Neural progenitor cell (in vitro differentiated cells): Measurements from ENCODE around the gene DNAJC1. TPM values are rescaled to one million over a fixed set of nuclear protein-coding genes. Genes with fewer than 3 reads are reported as not detected.

Experiments
- DNase-seq: peaks from one replicate; pipeline ENCODE4 v3.0.0-alpha.2; 2016; ENCODE audit warnings: low spot score
- H2AFZ ChIP-seq: fragments of 200-600 bp; sonication (generic); replicated peaks from 2 replicates; pipeline ENCODE4 v1.6.1; 2016; ENCODE audit warnings: antibody characterized with exemption
- H3F3A ChIP-seq: fragments of 200-600 bp; sonication (generic); 2 replicates; pipeline ENCODE4 v1.6.1; 2016; ENCODE audit warnings: antibody characterized with exemption, low read depth
- H3K27ac ChIP-seq: fragments of 200-600 bp; sonication (generic); 2 replicates; pipeline ENCODE4 v1.5.1; 2016; ENCODE audit warnings: mild to moderate bottlenecking
- H3K27me3 ChIP-seq: fragments of 200-600 bp; sonication (generic); 2 replicates; pipeline ENCODE4 v1.6.1; 2016; ENCODE audit warnings: mild to moderate bottlenecking, moderate library complexity
- H3K36me3 ChIP-seq: fragments of 200-600 bp; sonication (generic); 2 replicates; pipeline ENCODE4 v1.5.1; 2016
- H3K4me1 ChIP-seq: fragments of 200-600 bp; sonication (generic); 2 replicates; pipeline ENCODE4 v1.6.1; 2016; ENCODE audit warnings: mixed run types
- H3K4me2 ChIP-seq: fragments of 200-600 bp; sonication (generic); 2 replicates; pipeline ENCODE4 v1.6.1; 2016
- H3K4me3 ChIP-seq: fragments of 200-600 bp; sonication (generic); 2 replicates; pipeline ENCODE4 v1.5.1; 2016
- H3K79me2 ChIP-seq: fragments of 200-600 bp; sonication (generic); 2 replicates; pipeline ENCODE4 v1.6.1; 2016; ENCODE audit warnings: low read depth
- H3K9ac ChIP-seq: fragments of 200-600 bp; sonication (generic); 2 replicates; pipeline ENCODE4 v1.6.1; 2016
- H3K9me3 ChIP-seq: fragments of 200-600 bp; sonication (generic); 2 replicates; pipeline ENCODE4 v1.5.1; 2016; ENCODE audit warnings: low read depth
- H4K20me1 ChIP-seq: fragments of 200-600 bp; sonication (generic); 2 replicates; pipeline ENCODE4 v1.6.1; 2016; ENCODE audit warnings: low read depth
- H3K27ac Mint-ChIP-seq: 3 replicates; pipeline ENCODE4 v1.8.0; 2021; ENCODE audit warnings: mixed read lengths
- H3K27me3 Mint-ChIP-seq: 2 replicates; pipeline ENCODE4 v1.8.0; 2022; ENCODE audit warnings: low read depth, mild to moderate bottlenecking, inconsistent platforms, moderate library complexity, mixed read lengths; ENCODE audit not compliant: insufficient read depth
- H3K36me3 Mint-ChIP-seq: 3 replicates; pipeline ENCODE4 v1.8.0; 2021; ENCODE audit warnings: mixed read lengths
- H3K4me1 Mint-ChIP-seq: 3 replicates; pipeline ENCODE4 v1.8.0; 2021; ENCODE audit warnings: mixed read lengths
- H3K4me3 Mint-ChIP-seq: 3 replicates; pipeline ENCODE4 v1.8.0; 2021; ENCODE audit warnings: mild to moderate bottlenecking, moderate library complexity, mixed read lengths
- H3K9me3 Mint-ChIP-seq: 3 replicates; pipeline ENCODE4 v1.8.0; 2020; ENCODE audit warnings: mixed read lengths
- EZH2 ChIP-seq: fragments of 200-600 bp; sonication (generic); IDR thresholded peaks from 2 replicates; pipeline ENCODE4 v1.6.1; 2017; ENCODE audit warnings: antibody characterized with exemption, mild to moderate bottlenecking, moderate library complexity
- EZH2phosphoT487 ChIP-seq: fragments of 200-600 bp; sonication (generic); IDR thresholded peaks from 2 replicates; pipeline ENCODE4 v1.6.1; 2017; ENCODE audit warnings: antibody characterized with exemption
- total RNA-seq: library from RNA; depleted of rRNA; stranded (reverse); fragments of >200 nt; gene quantifications from 2 replicates; pipeline ENCODE4 v1.2.3, GENCODE V29; 2015; ENCODE audit warnings: low replicate concordance
- TF ChIP-seq, protein P1 (sequence below): fragments of 200-600 bp; sonication (generic); IDR thresholded peaks from 2 replicates; pipeline ENCODE4 v1.5.1; 2017; ENCODE audit warnings: antibody characterized with exemption, mild to moderate bottlenecking

DNAJC1 gene
- total RNA-seq, 1 donor from 2014 or later = 55.3 TPM

DNA sequence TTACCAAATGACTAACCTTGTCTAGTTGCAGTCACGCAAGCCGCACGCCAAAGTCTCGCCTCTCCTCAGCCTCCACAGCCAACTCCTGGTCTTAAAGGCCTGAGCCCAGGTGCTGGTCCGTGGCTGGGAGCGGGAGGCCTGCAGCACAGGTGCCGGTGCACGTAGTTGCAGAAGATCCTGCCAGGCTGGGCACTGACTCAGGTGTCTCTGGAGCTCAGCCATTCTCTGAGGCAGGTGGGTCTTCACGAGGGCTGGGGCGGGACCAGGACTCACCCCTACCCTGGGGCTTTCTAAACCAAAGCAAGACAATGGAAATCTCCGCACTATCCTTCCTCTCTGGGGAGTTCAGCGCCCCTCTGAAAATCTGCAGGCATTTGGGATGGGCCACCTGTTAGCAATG lies 253.1 kb downstream of the DNAJC1 start:
- no peaks in the 10 kb centered on the region for H3K9me3 ChIP-seq
- DNase-seq = no peak
- H2AFZ ChIP-seq = no peak overlapping the region
- H3K4me3 ChIP-seq = no peak overlapping the region
- peaks cover 11% of the 10 kb centered on the region for H3F3A ChIP-seq
- Mint-ChIP-seq H3K27me3 (peaks cover 2% of the 10 kb centered on the region), H3K9me3 (no peaks in the 10 kb centered on the region), H3K36me3 (peaks cover 13% of the 10 kb centered on the region), H3K27ac (peak overlapping the region; percentile 59), H3K4me1 (peaks cover 28% of the 10 kb centered on the region), H3K4me3 (no peak overlapping the region)
- H3K4me1 ChIP-seq = peaks cover 21% of the 10 kb centered on the region
- no peaks in the 10 kb centered on the region for H3K79me2 ChIP-seq
- H3K4me2 ChIP-seq = peak overlapping the region; percentile 10
- no peak overlapping the region for H3K9ac ChIP-seq
- TF ChIP-seq EZH2phosphoT487 = no peak
- TF ChIP-seq, protein P1, sequence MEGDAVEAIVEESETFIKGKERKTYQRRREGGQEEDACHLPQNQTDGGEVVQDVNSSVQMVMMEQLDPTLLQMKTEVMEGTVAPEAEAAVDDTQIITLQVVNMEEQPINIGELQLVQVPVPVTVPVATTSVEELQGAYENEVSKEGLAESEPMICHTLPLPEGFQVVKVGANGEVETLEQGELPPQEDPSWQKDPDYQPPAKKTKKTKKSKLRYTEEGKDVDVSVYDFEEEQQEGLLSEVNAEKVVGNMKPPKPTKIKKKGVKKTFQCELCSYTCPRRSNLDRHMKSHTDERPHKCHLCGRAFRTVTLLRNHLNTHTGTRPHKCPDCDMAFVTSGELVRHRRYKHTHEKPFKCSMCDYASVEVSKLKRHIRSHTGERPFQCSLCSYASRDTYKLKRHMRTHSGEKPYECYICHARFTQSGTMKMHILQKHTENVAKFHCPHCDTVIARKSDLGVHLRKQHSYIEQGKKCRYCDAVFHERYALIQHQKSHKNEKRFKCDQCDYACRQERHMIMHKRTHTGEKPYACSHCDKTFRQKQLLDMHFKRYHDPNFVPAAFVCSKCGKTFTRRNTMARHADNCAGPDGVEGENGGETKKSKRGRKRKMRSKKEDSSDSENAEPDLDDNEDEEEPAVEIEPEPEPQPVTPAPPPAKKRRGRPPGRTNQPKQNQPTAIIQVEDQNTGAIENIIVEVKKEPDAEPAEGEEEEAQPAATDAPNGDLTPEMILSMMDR = no peak
- TF ChIP-seq EZH2 = no peak
- H3K36me3 ChIP-seq = no peaks in the 10 kb centered on the region
- peaks cover 4% of the 10 kb centered on the region for H4K20me1 ChIP-seq
- H3K27ac ChIP-seq = no peak overlapping the region
- H3K27me3 ChIP-seq = no peaks in the 10 kb centered on the region

DNA sequence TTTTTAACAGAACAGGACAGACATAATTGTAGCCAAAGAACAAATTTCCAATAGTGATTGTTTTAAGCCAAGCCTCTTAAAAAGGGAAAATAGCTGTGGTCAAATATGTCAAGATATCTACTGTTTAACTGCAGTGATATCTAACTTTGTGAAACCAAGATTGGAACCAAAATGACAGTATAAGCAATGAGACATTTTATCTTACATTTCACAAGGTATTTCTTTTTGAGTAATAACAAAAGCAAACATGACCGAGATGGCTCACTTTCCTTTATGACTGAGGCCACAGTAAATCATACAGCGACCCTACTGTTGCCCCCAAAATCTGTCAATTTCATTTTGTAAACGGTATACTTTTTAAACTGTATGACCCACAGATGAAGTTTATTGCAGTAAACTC lies 253.7 kb downstream of the DNAJC1 start:
- no peak overlapping the region for H3K27ac Mint-ChIP-seq
- no peak overlapping the region for H3K27ac ChIP-seq

DNA sequence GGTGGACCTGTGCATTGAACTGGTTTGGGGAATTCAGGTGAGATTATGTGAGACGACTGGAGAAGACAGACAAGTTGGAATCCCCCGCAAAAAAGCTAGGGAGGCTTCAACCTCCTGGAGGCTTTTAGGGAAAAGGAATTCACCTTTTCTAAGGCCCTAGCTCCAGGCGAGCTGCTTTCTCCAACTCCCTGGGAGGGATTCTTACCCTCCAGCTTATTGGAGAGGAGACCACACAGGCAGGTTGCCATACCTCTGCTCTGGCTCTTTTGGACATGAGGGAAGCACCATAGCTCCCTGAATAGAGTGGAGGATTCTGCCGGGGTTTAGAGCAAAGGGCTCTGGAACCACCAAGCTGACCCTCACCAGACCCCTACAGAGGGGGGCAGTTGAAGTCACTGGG lies 255.7 kb downstream of the DNAJC1 start:
- Mint-ChIP-seq H3K27me3 (peaks cover 4% of the 10 kb centered on the region), H3K4me3 (no peak overlapping the region), H3K9me3 (no peaks in the 10 kb centered on the region), H3K27ac (peak overlapping the region; percentile 39), H3K4me1 (peaks cover 34% of the 10 kb centered on the region), H3K36me3 (peaks cover 26% of the 10 kb centered on the region)
- Histone ChIP-seq H3F3A (peaks cover 16% of the 10 kb centered on the region), H4K20me1 (peaks cover 4% of the 10 kb centered on the region), H2AFZ (no peak overlapping the region), H3K4me3 (no peak overlapping the region), H3K4me1 (peaks cover 21% of the 10 kb centered on the region), H3K79me2 (no peaks in the 10 kb centered on the region), H3K36me3 (no peaks in the 10 kb centered on the region), H3K4me2 (no peak overlapping the region), H3K9me3 (no peaks in the 10 kb centered on the region), H3K27ac (no peak overlapping the region), H3K27me3 (no peaks in the 10 kb centered on the region), H3K9ac (no peak overlapping the region)
- no peak for DNase-seq
- TF ChIP-seq, protein P1 = no peak
- TF ChIP-seq EZH2phosphoT487 = no peak
- TF ChIP-seq EZH2 = no peak

More for the DNA sequence above, 253.7 kb downstream of the DNAJC1 start:
- Mint-ChIP-seq H3K27me3 (peaks cover 2% of the 10 kb centered on the region), H3K9me3 (no peaks in the 10 kb centered on the region), H3K4me3 (no peak overlapping the region), H3K4me1 (peaks cover 33% of the 10 kb centered on the region), H3K36me3 (peaks cover 19% of the 10 kb centered on the region)
- peaks cover 11% of the 10 kb centered on the region for H3F3A ChIP-seq
- H3K79me2 ChIP-seq = no peaks in the 10 kb centered on the region
- no peak overlapping the region for H3K9ac ChIP-seq
- peaks cover 4% of the 10 kb centered on the region for H4K20me1 ChIP-seq
- no peaks in the 10 kb centered on the region for H3K27me3 ChIP-seq
- H3K4me1 ChIP-seq = peaks cover 21% of the 10 kb centered on the region
- H3K4me3 ChIP-seq = no peak overlapping the region
- H3K9me3 ChIP-seq = no peaks in the 10 kb centered on the region
- H3K36me3 ChIP-seq = no peaks in the 10 kb centered on the region
- H3K4me2 ChIP-seq = no peak overlapping the region
- no peak for TF ChIP-seq EZH2phosphoT487
- no peak for TF ChIP-seq EZH2
- TF ChIP-seq, protein P1 = no peak
- no peak overlapping the region for H2AFZ ChIP-seq
- DNase-seq = no peak
